HepG2 (cell line): Measurements from ENCODE around the gene VPS54. TPM values are rescaled to one million over a fixed set of nuclear protein-coding genes. Genes with fewer than 3 reads are reported as not detected.

ENCODE experiments used
- AKNA ChIP-seq: sonication (generic); formaldehyde crosslinking; IDR thresholded peaks from 2 replicates; pipeline ENCODE4 v1.4.0; 2020; ENCODE audit warnings: missing genetic modification reagents, borderline replicate concordance
- BCL3 ChIP-seq: sonication (generic); formaldehyde crosslinking; IDR thresholded peaks from 2 replicates; pipeline ENCODE4 v1.5.1; 2020; ENCODE audit warnings: mild to moderate bottlenecking, missing genetic modification reagents, moderate library complexity
- ELK4 ChIP-seq: sonication (generic); formaldehyde crosslinking; IDR thresholded peaks from 2 replicates; pipeline ENCODE4 v1.9.0; 2021; ENCODE audit warnings: missing genetic modification reagents, borderline replicate concordance
- HMG20A ChIP-seq: IDR thresholded peaks from 2 replicates; pipeline ENCODE4 v1.6.1; 2016; ENCODE audit warnings: borderline replicate concordance
- SAP130 ChIP-seq: IDR thresholded peaks from 2 replicates; pipeline ENCODE4 v1.6.1; 2016; ENCODE audit warnings: low read depth
- ZBTB46 ChIP-seq: sonication (generic); formaldehyde crosslinking; IDR thresholded peaks from 2 replicates; pipeline ENCODE4 v1.4.0; 2020; ENCODE audit warnings: mild to moderate bottlenecking, missing genetic modification reagents, borderline replicate concordance
- ZBTB49 ChIP-seq: sonication (generic); formaldehyde crosslinking; IDR thresholded peaks from 2 replicates; pipeline ENCODE4 v1.4.0; 2020; ENCODE audit warnings: missing genetic modification reagents, borderline replicate concordance
- ZNF333 ChIP-seq: sonication (generic); formaldehyde crosslinking; IDR thresholded peaks from 2 replicates; pipeline ENCODE4 v1.4.0; 2020; ENCODE audit warnings: mild to moderate bottlenecking, missing genetic modification reagents, borderline replicate concordance
- ZNF609 ChIP-seq: sonication (generic); formaldehyde crosslinking; IDR thresholded peaks from 2 replicates; pipeline ENCODE4 v1.4.0; 2020; ENCODE audit warnings: mild to moderate bottlenecking, missing genetic modification reagents, borderline replicate concordance
- polyA plus RNA-seq, 8 experiments: library from polyadenylated mRNA; depleted of rRNA in 3 of 8; stranded (reverse) in 7 of 8; unstranded in 1 of 8; fragments of >200 nt; fragmentation: Illumina TruSeq in 4 of 8; extraction: Trizol in 4 of 8; gene quantifications; 2 replicates each; pipeline versions ENCODE4 v1.2.1 to v1.2.3, GENCODE V29; 2011 to 2016; ENCODE audit warnings: low read depth in 4 of 8, missing spikeins in 1 of 8, mixed read lengths in 1 of 8; ENCODE audit not compliant: insufficient read depth in 1 of 8
- total RNA-seq, 5 experiments: library from RNA; depleted of rRNA; stranded (reverse); fragments of >200 nt; fragmentation: Illumina TruSeq; extraction: Trizol; gene quantifications; 2 replicates each; pipeline ENCODE4 v1.2.3, GENCODE V29; 2016; ENCODE audit warnings: low read depth in 1 of 5

The VPS54 gene
- total and polyA plus RNA-seq, 2 of the 13 experiments (the other 11 are each of a cell fraction or from before 2014, with no cell fraction given): 64.7 to 77.5 TPM

- TF ChIP-seq AKNA (CRISPR knock-in tag) (no peak), ZBTB49 (CRISPR knock-in tag) (no peak), BCL3 (CRISPR knock-in tag) (no peak), ZNF609 (CRISPR knock-in tag) (no peak), SAP130 (CRISPR knock-in tag) (0 out of 2 replicates have a peak, but pooled peaks have one; percentile 25), ZBTB46 (no peak), ZNF333 (no peak), ELK4 (CRISPR knock-in tag) (no peak), HMG20A (CRISPR knock-in tag) (no peak)
Observed at GRCh38 chr2:64000630-64001381, 18.4 kb downstream of the VPS54 start (continued).
